Measurements from ENCODE around the gene TCAP.
"Not testable (repeated sequence)": the region's sequence is repeated elsewhere in the genome, so short reads cannot be mapped to it uniquely, and the experiment has no call there.

TCAP gene

GRCh38 chr17:39706383-39706782 is 41.2 kb downstream of the TCAP start:
- DNase-seq (ENCODE audit: low read depth), result no peak

- no peak for DNase-seq (ENCODE audit: low read depth)
These were observed 41.8 kb downstream of the TCAP start for GRCh38 chr17:39706921-39707337.

- DNase-seq (ENCODE audit: low read depth), result no peak
These were observed 44.3 kb downstream of the TCAP start for GRCh38 chr17:39709319-39709997.

- DNase-seq (ENCODE audit: low read depth), result no peak
These were observed 45.1 kb downstream of the TCAP start for GRCh38 chr17:39709998-39710964.

GRCh38 chr17:39711071-39711470 is 45.9 kb downstream of the TCAP start:
- not testable (repeated sequence) for DNase-seq (ENCODE audit: low read depth)

- DNase-seq (ENCODE audit: low read depth), result no peak
These were observed 46.7 kb downstream of the TCAP start for GRCh38 chr17:39711851-39712250.

- DNase-seq (ENCODE audit: low read depth), result no peak
These were observed 49.1 kb downstream of the TCAP start for GRCh38 chr17:39714234-39714633.

- DNase-seq (ENCODE audit: low read depth), result no peak
These were observed 50.4 kb downstream of the TCAP start for GRCh38 chr17:39715375-39716072.
